Measurements from ENCODE around the gene CDK5.

Gene CDK5

GRCh38 chr7:151086802-151087244, 29.1 kb upstream of the CDK5 start:
- peak overlapping the region; percentile 79 for H3K4me3 ChIP-seq (ENCODE audit: low read length)
- no peak for DNase-seq (ENCODE audit: low read depth)
- TF ChIP-seq, protein P1, sequence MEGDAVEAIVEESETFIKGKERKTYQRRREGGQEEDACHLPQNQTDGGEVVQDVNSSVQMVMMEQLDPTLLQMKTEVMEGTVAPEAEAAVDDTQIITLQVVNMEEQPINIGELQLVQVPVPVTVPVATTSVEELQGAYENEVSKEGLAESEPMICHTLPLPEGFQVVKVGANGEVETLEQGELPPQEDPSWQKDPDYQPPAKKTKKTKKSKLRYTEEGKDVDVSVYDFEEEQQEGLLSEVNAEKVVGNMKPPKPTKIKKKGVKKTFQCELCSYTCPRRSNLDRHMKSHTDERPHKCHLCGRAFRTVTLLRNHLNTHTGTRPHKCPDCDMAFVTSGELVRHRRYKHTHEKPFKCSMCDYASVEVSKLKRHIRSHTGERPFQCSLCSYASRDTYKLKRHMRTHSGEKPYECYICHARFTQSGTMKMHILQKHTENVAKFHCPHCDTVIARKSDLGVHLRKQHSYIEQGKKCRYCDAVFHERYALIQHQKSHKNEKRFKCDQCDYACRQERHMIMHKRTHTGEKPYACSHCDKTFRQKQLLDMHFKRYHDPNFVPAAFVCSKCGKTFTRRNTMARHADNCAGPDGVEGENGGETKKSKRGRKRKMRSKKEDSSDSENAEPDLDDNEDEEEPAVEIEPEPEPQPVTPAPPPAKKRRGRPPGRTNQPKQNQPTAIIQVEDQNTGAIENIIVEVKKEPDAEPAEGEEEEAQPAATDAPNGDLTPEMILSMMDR (conservative IDR thresholded peaks at IDR 0.05; ENCODE audit: low read depth, low read length), result no peak

DNA sequence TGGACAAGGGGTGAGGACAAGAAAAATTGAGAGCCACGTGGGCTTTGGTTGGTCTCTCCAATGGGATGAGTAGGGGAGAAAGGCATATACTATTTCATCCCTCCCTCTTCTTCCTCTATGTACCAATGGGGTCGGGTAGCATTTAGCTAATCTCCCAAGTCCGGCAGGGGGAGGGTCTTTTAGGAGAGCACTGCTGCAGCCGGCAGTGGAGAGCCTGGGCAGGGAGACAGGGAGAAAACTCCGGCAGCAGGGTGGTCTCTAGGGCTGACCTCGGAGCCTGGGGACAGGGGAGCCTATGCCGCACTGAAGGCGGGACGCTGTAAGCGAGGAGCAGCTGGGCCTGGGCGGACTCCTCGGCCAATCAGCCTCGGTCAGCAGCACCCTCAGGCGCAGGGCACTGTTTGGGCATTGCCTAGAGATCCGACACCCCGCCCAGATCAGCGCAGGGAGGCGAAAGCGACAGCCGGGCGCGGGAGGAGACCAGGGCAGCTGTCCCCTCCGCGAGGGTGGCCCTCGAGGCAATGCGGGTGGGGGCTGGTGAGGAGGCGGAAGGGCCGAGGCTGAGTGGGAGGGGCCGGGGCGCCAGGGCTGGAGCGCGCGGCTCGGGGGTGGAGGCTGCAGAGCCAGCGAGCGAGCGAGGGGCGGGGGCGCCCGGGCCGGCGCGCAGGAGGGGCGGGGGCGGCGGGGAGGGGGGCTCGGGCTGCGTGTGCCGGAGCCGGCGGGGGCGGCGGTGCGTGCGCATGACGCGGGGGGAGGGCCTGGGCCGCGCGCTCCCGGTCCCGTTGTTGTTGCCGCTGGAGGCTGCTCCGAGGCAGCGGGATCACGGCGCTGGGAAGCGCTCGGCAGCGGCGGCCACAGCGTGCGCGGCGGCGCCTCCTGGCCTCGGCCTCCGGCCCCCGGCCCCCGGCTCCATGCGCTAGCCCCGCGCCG, 28.3 kb upstream of the CDK5 start, which contains the start of gene AGAP3:
Gene AGAP3, plus strand, starts transcription at position 785 of the 930 bp plus-strand sequence. CDS start 267 bp downstream, outside the sequence.
- TF ChIP-seq, protein P1 (conservative IDR thresholded peaks at IDR 0.05; ENCODE audit: low read depth, low read length), result no peak
- peak within 1 kb of the TSS; percentile 79 for H3K4me3 ChIP-seq (ENCODE audit: low read length)
- DNase-seq (ENCODE audit: low read depth), result no peak

GRCh38 chr7:151085329-151085690, 27.6 kb upstream of the CDK5 start:
- TF ChIP-seq, protein P1 (conservative IDR thresholded peaks at IDR 0.05; ENCODE audit: low read depth, low read length), result no peak
- H3K4me3 ChIP-seq (ENCODE audit: low read length), result peak overlapping the region; percentile 47
- DNase-seq (ENCODE audit: low read depth), result no peak

GRCh38 chr7:151083824-151084160, 26.1 kb upstream of the CDK5 start:
- no peak for DNase-seq (ENCODE audit: low read depth)
- TF ChIP-seq, protein P1 (conservative IDR thresholded peaks at IDR 0.05; ENCODE audit: low read depth, low read length), result no peak
- peak overlapping the region; percentile 72 for H3K4me3 ChIP-seq (ENCODE audit: low read length)

GRCh38 chr7:151083071-151083823, 25.6 kb upstream of the CDK5 start, which contains the start of gene TMUB1:
Gene TMUB1 (minus strand): TSS chr7:151083493. CDS start chr7:151082563, 930 bp downstream.
- H3K4me3 ChIP-seq (ENCODE audit: low read length), result peak within 1 kb of the TSS; percentile 72
- TF ChIP-seq, protein P1 (conservative IDR thresholded peaks at IDR 0.05; ENCODE audit: low read depth, low read length), result no peak
- DNase-seq (ENCODE audit: low read depth), result no peak

DNA sequence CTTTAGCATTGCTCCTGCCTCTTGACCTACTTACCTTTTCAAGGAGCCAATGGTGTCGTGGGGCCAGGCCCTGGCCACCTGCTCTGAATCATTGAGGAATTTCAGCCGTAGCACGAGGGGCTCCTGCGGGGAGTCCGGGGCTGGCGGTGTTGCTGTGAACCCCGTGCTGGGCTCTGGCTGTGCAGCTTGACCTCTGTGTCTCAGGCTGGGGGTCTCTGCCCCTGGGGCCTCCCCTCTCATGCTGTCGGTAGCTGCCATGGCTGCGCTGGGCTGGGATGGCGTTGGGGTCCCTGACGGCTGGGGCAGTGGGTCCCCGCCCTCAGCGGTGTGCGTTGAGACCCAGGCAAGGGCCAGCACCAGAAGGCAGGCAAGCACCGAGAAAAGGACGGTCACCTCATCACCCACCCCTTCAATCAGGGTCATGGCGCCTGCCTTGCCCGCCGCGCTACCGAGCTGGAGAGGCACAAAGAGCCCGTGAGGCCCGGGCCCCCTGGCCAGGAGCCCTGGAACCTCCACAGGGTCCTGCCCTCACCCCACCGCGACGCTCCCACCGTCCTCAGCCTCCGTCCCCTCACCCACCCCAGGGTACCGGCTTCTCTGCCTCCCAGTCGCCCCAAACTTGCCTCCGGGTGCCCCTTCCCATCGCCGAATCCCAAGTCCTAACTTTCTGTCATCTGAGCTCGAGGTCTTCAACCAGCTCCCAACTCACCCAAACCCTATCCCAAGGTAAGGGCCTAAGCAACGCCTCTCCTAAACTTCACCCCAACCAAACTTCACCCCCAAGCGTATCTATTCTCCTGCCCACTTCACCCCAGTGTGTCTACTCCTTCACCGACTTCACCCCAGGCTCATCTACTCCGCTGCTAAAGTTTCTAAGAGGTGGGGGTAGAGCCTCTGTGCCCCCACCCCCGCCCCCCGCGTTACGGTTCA, 24.7 kb upstream of the CDK5 start:
- peak overlapping the region; percentile 72 for H3K4me3 ChIP-seq (ENCODE audit: low read length)
- DNase-seq (ENCODE audit: low read depth), result no peak
- TF ChIP-seq, protein P1 (conservative IDR thresholded peaks at IDR 0.05; ENCODE audit: low read depth, low read length), result no peak

Data from retinal pigment epithelial cell (primary cell).